MM.1S (cell line): Measurements from ENCODE around the gene LRMDA.

ENCODE experiments used
- EZH2 ChIP-seq: fragments of 300-600 bp; sonication (generic); optimal IDR thresholded peaks from 2 replicates; pipeline ENCODE3; 2017; ENCODE audit warnings: low read depth, mild to moderate bottlenecking, antibody characterized with exemption, low read length, mixed read lengths
- TF ChIP-seq, protein P1 (sequence below): fragments of 300-600 bp; sonication (generic); IDR thresholded peaks from 2 replicates; pipeline ENCODE4 v1.5.1; 2016; ENCODE audit warnings: antibody characterized with exemption, low read length, mixed read lengths

- TF ChIP-seq, protein P1, sequence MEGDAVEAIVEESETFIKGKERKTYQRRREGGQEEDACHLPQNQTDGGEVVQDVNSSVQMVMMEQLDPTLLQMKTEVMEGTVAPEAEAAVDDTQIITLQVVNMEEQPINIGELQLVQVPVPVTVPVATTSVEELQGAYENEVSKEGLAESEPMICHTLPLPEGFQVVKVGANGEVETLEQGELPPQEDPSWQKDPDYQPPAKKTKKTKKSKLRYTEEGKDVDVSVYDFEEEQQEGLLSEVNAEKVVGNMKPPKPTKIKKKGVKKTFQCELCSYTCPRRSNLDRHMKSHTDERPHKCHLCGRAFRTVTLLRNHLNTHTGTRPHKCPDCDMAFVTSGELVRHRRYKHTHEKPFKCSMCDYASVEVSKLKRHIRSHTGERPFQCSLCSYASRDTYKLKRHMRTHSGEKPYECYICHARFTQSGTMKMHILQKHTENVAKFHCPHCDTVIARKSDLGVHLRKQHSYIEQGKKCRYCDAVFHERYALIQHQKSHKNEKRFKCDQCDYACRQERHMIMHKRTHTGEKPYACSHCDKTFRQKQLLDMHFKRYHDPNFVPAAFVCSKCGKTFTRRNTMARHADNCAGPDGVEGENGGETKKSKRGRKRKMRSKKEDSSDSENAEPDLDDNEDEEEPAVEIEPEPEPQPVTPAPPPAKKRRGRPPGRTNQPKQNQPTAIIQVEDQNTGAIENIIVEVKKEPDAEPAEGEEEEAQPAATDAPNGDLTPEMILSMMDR: no peak
- TF ChIP-seq EZH2: no peak
Observed at GRCh38 chr10:75487087-75487754, 55.8 kb downstream of the LRMDA start.
